Panc1 (cell line): ENCODE measurements around the gene FAT1. TPM values are rescaled to one million over a fixed set of nuclear protein-coding genes. Genes with fewer than 3 reads are reported as not detected.

Source experiments
- ATAC-seq: fragments of 200-7000 bp; cut with Tn5 transposase; 2 replicates; pipeline ENCODE4 v1.9.1; 2020; ENCODE audit warnings: mild to moderate bottlenecking, moderate library complexity
- BruUV-seq: library from RNA; stranded (reverse); fragments of 400-500 nt; replicated peaks from 2 replicates; lab custom pipeline; 2021; lab: Mats Ljungman, UMichigan
- CTCF ChIA-PET: fragments of 300-600 bp; sonication (Branson Sonifier 250); formaldehyde crosslinking; loops from one replicate; lab custom pipeline; 2022; ENCODE audit warnings: antibody characterized with exemption; lab: Charles Lee
- POLR2A ChIA-PET: fragments of 300-600 bp; sonication (Branson Sonifier 250); formaldehyde crosslinking; loops from one replicate; lab custom pipeline; 2022; ENCODE audit warnings: antibody characterized with exemption; lab: Charles Lee
- DNase-seq: peaks from one replicate; pipeline ENCODE4 v3.0.0-alpha.2; 2010; ENCODE audit warnings: low read depth, low spot score
- H3K27ac ChIP-seq: 2 replicates; pipeline ENCODE4 v1.5.1; 2011; ENCODE audit warnings: mild to moderate bottlenecking, low read length, inconsistent platforms
- H3K27me3 ChIP-seq: fragments of 200-500 bp; sonication (Bioruptor generic); 2 replicates; pipeline ENCODE4 v1.6.0; 2014; ENCODE audit warnings: low read length, inconsistent platforms; ENCODE audit not compliant: control insufficient read depth, insufficient read depth
- H3K36me3 ChIP-seq: fragments of 200-500 bp; sonication (Bioruptor generic); 2 replicates; pipeline ENCODE4 v1.5.1; 2014; ENCODE audit warnings: inconsistent platforms, mild to moderate bottlenecking, low read length, moderate library complexity; ENCODE audit not compliant: control insufficient read depth, insufficient read depth
- H3K4me1 ChIP-seq: 2 replicates; pipeline ENCODE4 v1.5.1; 2011; ENCODE audit warnings: inconsistent platforms, mild to moderate bottlenecking, low read length, moderate library complexity; ENCODE audit not compliant: control insufficient read depth, insufficient read depth
- H3K4me3 ChIP-seq, 2 experiments: 2 replicates each; pipeline ENCODE4 v1.5.1; 2011 to 2012; ENCODE audit warnings: low read depth in 2 of 2, low read length in 2 of 2, mild to moderate bottlenecking in 2 of 2, inconsistent platforms in 1 of 2, moderate library complexity in 1 of 2
- H3K9me3 ChIP-seq: fragments of 200-500 bp; sonication (Bioruptor generic); 2 replicates; pipeline ENCODE4 v1.5.1; 2014; ENCODE audit warnings: low read depth, mild to moderate bottlenecking, inconsistent platforms, low read length, moderate library complexity; ENCODE audit not compliant: control insufficient read depth, insufficient read depth
- CTCF ChIP-seq: fragments of 450-650 bp; IDR thresholded peaks from 2 replicates; pipeline ENCODE4 v1.5.1; 2017; ENCODE audit warnings: mild to moderate bottlenecking
- POLR2AphosphoS5 ChIP-seq: IDR thresholded peaks from 2 replicates; pipeline ENCODE4 v1.6.1; 2012; ENCODE audit warnings: mild to moderate bottlenecking, low read depth, low read length, moderate library complexity
- REST ChIP-seq, 2 experiments: IDR thresholded peaks; 2 replicates each; pipeline ENCODE4 v1.6.1; 2011 to 2012; ENCODE audit warnings: low read depth in 2 of 2, control low read depth in 1 of 2, low read length in 1 of 2, mild to moderate bottlenecking in 1 of 2, moderate library complexity in 1 of 2; ENCODE audit not compliant: insufficient read depth in 1 of 2
- SIN3A ChIP-seq: IDR thresholded peaks from 2 replicates; pipeline ENCODE4 v1.6.1; 2012; ENCODE audit warnings: low read depth, mild to moderate bottlenecking, low read length, moderate library complexity, borderline replicate concordance; ENCODE audit not compliant: insufficient read depth
- TCF7L2 ChIP-seq: IDR thresholded peaks from 2 replicates; pipeline ENCODE4 v1.6.1; 2011; ENCODE audit warnings: mild to moderate bottlenecking, low read depth, low read length, inconsistent platforms
- in situ Hi-C: cut with HindIII; loops from 2 replicates; pipeline ENCODE4 v1.10.0; 2016; ENCODE audit warnings: low sequenced_read_pairs, low pct_unique_long_range_greater_than_20kb
- intact Hi-C: fragments of 100-400 bp; cut with micrococcal nuclease; formaldehyde crosslinking; loops from one replicate; pipeline ENCODE4 v1.10.0; 2022; ENCODE audit not compliant: unreplicated experiment
- total RNA-seq: library from RNA; stranded (reverse); gene quantifications from one replicate; pipeline ENCODE4 v1.2.1, GENCODE V29; 2021; ENCODE audit not compliant: unreplicated experiment

The FAT1 gene
- total RNA-seq, 1 experiment from 2014 or later: 288 TPM

GRCh38 chr4:186752325-186752724 lies 28.7 kb upstream of the FAT1 start:
- Histone ChIP-seq H3K4me3 (no peak overlapping the region), H3K27me3 (no peaks in the 10 kb centered on the region), H3K9me3 (no peaks in the 10 kb centered on the region), H3K36me3 (no peaks in the 10 kb centered on the region), H3K4me1 (peaks cover 3% of the 10 kb centered on the region; the same call in 1 of the 2 replicates), H3K27ac (no peak overlapping the region)
- DNase-seq: no peak
- ChIA-PET CTCF (no interaction called here), POLR2A (no interaction called here)
- no TSS peak for BruUV-seq
- no peak for ATAC-seq
- TF ChIP-seq SIN3A (no peak), POLR2AphosphoS5 (no peak), CTCF (no peak), TCF7L2 (no peak), REST (IDR thresholded peaks at IDR 0.05; ENCODE audit: insufficient read depth in 1 of 2, low read depth in 2 of 2, low read length in 1 of 2) (no peak)
- in situ Hi-C loops (no loop called here), intact Hi-C loops (no loop called here)

- ATAC-seq (no peak), DNase-seq (no peak)
- intact Hi-C loops (no loop called here), in situ Hi-C loops (no loop called here)
- no peaks in the 10 kb centered on the region for H3K27me3 ChIP-seq
- no peaks in the 10 kb centered on the region for H3K9me3 ChIP-seq
- no peak for TF ChIP-seq CTCF
- no peaks in the 10 kb centered on the region for H3K36me3 ChIP-seq
- ChIA-PET CTCF (no interaction called here), POLR2A (no interaction called here)
- BruUV-seq: no TSS peak
- peaks cover 3% of the 10 kb centered on the region; the same call in 1 of the 2 replicates for H3K4me1 ChIP-seq
- H3K27ac ChIP-seq: no peak overlapping the region
- H3K4me3 ChIP-seq: no peak overlapping the region
Observed at GRCh38 chr4:186749611-186750281, 26.1 kb upstream of the FAT1 start.
